Liver (tissue), 9 donors: ENCODE data around the gene TLE3. TPM values are rescaled to one million over a fixed set of nuclear protein-coding genes. Genes with fewer than 3 reads are reported as not detected.
A peak's percentile ranks its signal among the peaks of the same experiment; 100 is the strongest.

Experiments
- DNase-seq: peaks from one replicate; pipeline ENCODE4 v3.0.0-alpha.2; 2017; ENCODE audit warnings: low spot score
- H3K27ac ChIP-seq, 2 donors: one replicate each; pipeline ENCODE4 v1.7.0; 2013; ENCODE audit warnings: inconsistent platforms in 2 of 2, low read length in 2 of 2, control low read depth in 1 of 2, low read depth in 1 of 2, mild to moderate bottlenecking in 1 of 2
- H3K27me3 ChIP-seq, 4 donors: one replicate each; pipeline versions ENCODE4 v1.6.1 to v1.7.0; 2013; ENCODE audit warnings: low read length in 3 of 4, inconsistent platforms in 1 of 4, mild to moderate bottlenecking in 1 of 4, moderate library complexity in 1 of 4; ENCODE audit not compliant: control insufficient read depth in 4 of 4, insufficient read depth in 4 of 4
- H3K36me3 ChIP-seq, 4 donors: one replicate each; pipeline versions ENCODE4 v1.6.1 to v1.7.0; 2013; ENCODE audit warnings: low read length in 3 of 4, mild to moderate bottlenecking in 3 of 4, low read depth in 1 of 4, moderate library complexity in 1 of 4; ENCODE audit not compliant: control insufficient read depth in 4 of 4, insufficient read depth in 3 of 4
- H3K4me1 ChIP-seq, 4 donors: one replicate each; pipeline versions ENCODE4 v1.6.1 to v1.7.0; 2013; ENCODE audit warnings: low read length in 3 of 4, mild to moderate bottlenecking in 3 of 4, moderate library complexity in 1 of 4; ENCODE audit not compliant: control insufficient read depth in 4 of 4, insufficient read depth in 4 of 4
- H3K4me3 ChIP-seq, 3 donors: one replicate each; pipeline versions ENCODE4 v1.6.1 to v1.7.0; 2013; ENCODE audit warnings: low read length in 3 of 3, control low read depth in 1 of 3, low read depth in 1 of 3, mild to moderate bottlenecking in 1 of 3
- H3K9ac ChIP-seq, 2 donors: one replicate each; pipeline ENCODE4 v1.7.0; 2013; ENCODE audit warnings: low read length in 2 of 2, mild to moderate bottlenecking in 2 of 2, moderate library complexity in 2 of 2, control low read depth in 1 of 2, low read depth in 1 of 2
- H3K9me3 ChIP-seq, 4 donors: one replicate each; pipeline versions ENCODE4 v1.6.1 to v1.7.0; 2013; ENCODE audit warnings: low read length in 3 of 4; ENCODE audit not compliant: control insufficient read depth in 4 of 4
- CTCF ChIP-seq: fragments of 150-350 bp; IDR thresholded peaks from 2 replicates; pipeline ENCODE4 v1.5.1; 2017; ENCODE audit warnings: improper control_type of control experiment, low read depth, low read length; ENCODE audit not compliant: missing input control
- EGR1 ChIP-seq, 2 donors: IDR thresholded peaks; 2 replicates each; pipeline ENCODE4 v1.6.1; 2016 to 2018; ENCODE audit warnings: antibody characterized with exemption in 2 of 2, low read depth in 2 of 2
- FOXA1 ChIP-seq: IDR thresholded peaks from 2 replicates; pipeline ENCODE4 v1.6.1; 2016; ENCODE audit warnings: antibody characterized with exemption
- FOXA2 ChIP-seq: IDR thresholded peaks from 2 replicates; pipeline ENCODE4 v1.6.1; 2016; ENCODE audit warnings: antibody characterized with exemption
- GABPA ChIP-seq, 2 donors: IDR thresholded peaks in 1 of 2; conservative IDR thresholded peaks in 1 of 2; 2 replicates each; pipeline ENCODE4 v1.6.1; 2016; ENCODE audit warnings: antibody characterized with exemption in 2 of 2, mild to moderate bottlenecking in 1 of 2, moderate library complexity in 1 of 2
- HNF4A ChIP-seq, 2 donors: conservative IDR thresholded peaks; 2 replicates each; pipeline ENCODE4 v1.6.1; 2016; ENCODE audit warnings: antibody characterized with exemption in 2 of 2, mild to moderate bottlenecking in 2 of 2
- HNF4G ChIP-seq: IDR thresholded peaks from 2 replicates; pipeline ENCODE4 v1.6.1; 2016; ENCODE audit warnings: antibody characterized with exemption
- JUND ChIP-seq, 2 donors: IDR thresholded peaks; 2 replicates each; pipeline ENCODE4 v1.6.1; 2016; ENCODE audit warnings: antibody characterized with exemption in 2 of 2
- MAX ChIP-seq: IDR thresholded peaks from 2 replicates; pipeline ENCODE4 v1.6.1; 2016; ENCODE audit warnings: antibody characterized with exemption
- RAD21 ChIP-seq, 2 donors: IDR thresholded peaks; 2 replicates each; pipeline ENCODE4 v1.6.1; 2016; ENCODE audit warnings: antibody characterized with exemption in 2 of 2, mild to moderate bottlenecking in 2 of 2
- REST ChIP-seq: IDR thresholded peaks from 2 replicates; pipeline ENCODE4 v1.6.1; 2016; ENCODE audit warnings: antibody characterized with exemption, mild to moderate bottlenecking
- RXRA ChIP-seq, 2 donors: IDR thresholded peaks; 2 replicates each; pipeline ENCODE4 v1.6.1; 2017 to 2018; ENCODE audit warnings: antibody characterized with exemption in 2 of 2, mild to moderate bottlenecking in 1 of 2
- SP1 ChIP-seq: IDR thresholded peaks from 2 replicates; pipeline ENCODE4 v1.6.1; 2018; ENCODE audit warnings: antibody characterized with exemption, mild to moderate bottlenecking
- TAF1 ChIP-seq: conservative IDR thresholded peaks from 2 replicates; pipeline ENCODE4 v1.6.1; 2016; ENCODE audit warnings: antibody characterized with exemption, mild to moderate bottlenecking
- YY1 ChIP-seq: IDR thresholded peaks from 2 replicates; pipeline ENCODE4 v1.6.1; 2016; ENCODE audit warnings: antibody characterized with exemption, mild to moderate bottlenecking
- ZBTB33 ChIP-seq: IDR thresholded peaks from 2 replicates; pipeline ENCODE4 v1.6.1; 2016; ENCODE audit warnings: antibody characterized with exemption
- WGBS: extraction: QIAGEN DNeasy Blood & Tissue Kit; methylation state at CpG from one replicate; pipeline ENCODE4 v1.1.7; 2013; 5-methylcytosine and 5-hydroxymethylcytosine counted together
- polyA plus RNA-seq, 2 donors: library from polyadenylated mRNA; stranded (reverse) in 1 of 2; unstranded in 1 of 2; fragments of 200-250 nt in 1 of 2; fragments of >200 nt in 1 of 2; fragmentation: Nextera tagmentation in 1 of 2; extraction: Ambion mirVana in 1 of 2; gene quantifications; one replicate each; pipeline versions ENCODE4 v1.2.1 to v1.2.3, GENCODE V29; 2013 to 2015
- total RNA-seq, 2 donors: library from RNA; depleted of rRNA; stranded (reverse); fragments of >200 nt; gene quantifications; one replicate each; pipeline ENCODE4 v1.2.3, GENCODE V29; 2014
- donor health status: healthy.
- donor health status: healthy.
- donor health status: healthy.
- donor health status: healthy.
- donor health status: healthy.

TLE3 gene
- total and polyA plus RNA-seq, 4 donors, result 1.2 to 13.7 (median 8.5) TPM

- peak overlapping the region; percentile 85 to 94 (median 90) for H3K4me3 ChIP-seq
- no peaks in the 10 kb centered on the region for H3K27me3 ChIP-seq
- WGBS, result 2% methylated on average over 75 of the region's 75 CpGs
- peaks cover 24 to 63% (median 49%) of the 10 kb centered on the region in 4 donors for H3K4me1 ChIP-seq
- peak overlapping the region; percentile 94 to 98 for H3K27ac ChIP-seq
- H3K9ac ChIP-seq, result peak overlapping the region; percentile 35 to 82
- H3K9me3 ChIP-seq, result no peaks in the 10 kb centered on the region
- no peaks in the 10 kb centered on the region for H3K36me3 ChIP-seq
- DNase-seq, result no peak
- TF ChIP-seq RAD21 (IDR thresholded peaks at IDR 0.05) (peak in 1 of 2 donors; percentile 12), EGR1 (IDR thresholded peaks at IDR 0.05; ENCODE audit: low read depth in 2 of 2) (peak in 1 of 2 donors; percentile 29), RXRA (IDR thresholded peaks at IDR 0.05) (no peak)
Observed at GRCh38 chr15:70096215-70097062, 1.3 kb downstream of the TLE3 start.

- DNase-seq, result no peak
- TF ChIP-seq HNF4A (conservative IDR thresholded peaks at IDR 0.05) (no peak), JUND (IDR thresholded peaks at IDR 0.05) (no peak)
- Histone ChIP-seq H3K27me3 (no peaks in the 10 kb centered on the region), H3K4me1 (peaks cover 26 to 66% (median 47%) of the 10 kb centered on the region in 4 donors), H3K4me3 (peak overlapping the region; percentile 85 to 94 (median 90)), H3K27ac (peak overlapping the region in 1 of 2 donors; percentile 94), H3K36me3 (peaks cover 0 to 2% (median 0%) of the 10 kb centered on the region in 4 donors), H3K9ac (peak overlapping the region in 1 of 2 donors; percentile 73), H3K9me3 (no peaks in the 10 kb centered on the region)
- WGBS, result 21% methylated on average over 66 of the region's 66 CpGs
Observed at GRCh38 chr15:70095408-70096214, 2.1 kb downstream of the TLE3 start.

- peaks cover 0 to 8% (median 0%) of the 10 kb centered on the region in 4 donors for H3K36me3 ChIP-seq
- no peak for DNase-seq
- WGBS, result 73% methylated on average over 8 of the region's 8 CpGs
- H3K27ac ChIP-seq, result no peak overlapping the region
- no peaks in the 10 kb centered on the region for H3K9me3 ChIP-seq
- peak overlapping the region; percentile 76 to 90 (median 85) for H3K4me3 ChIP-seq
- peaks cover 22 to 61% (median 43%) of the 10 kb centered on the region in 4 donors for H3K4me1 ChIP-seq
- H3K9ac ChIP-seq, result peak overlapping the region in 1 of 2 donors; percentile 61
- H3K27me3 ChIP-seq, result no peaks in the 10 kb centered on the region
- TF ChIP-seq HNF4A (conservative IDR thresholded peaks at IDR 0.05), result no peak
- TF ChIP-seq JUND (IDR thresholded peaks at IDR 0.05), result no peak
- no peak for TF ChIP-seq FOXA1
- TF ChIP-seq CTCF, result no peak
- TF ChIP-seq ZBTB33, result no peak
- TF ChIP-seq FOXA2, result no peak
- no peak for TF ChIP-seq RAD21 (IDR thresholded peaks at IDR 0.05)
- TF ChIP-seq MAX, result no peak
- no peak for TF ChIP-seq GABPA (IDR thresholded peaks at IDR 0.05 in 1 of 2, conservative IDR thresholded peaks at IDR 0.05 in 1 of 2)
- no peak for TF ChIP-seq YY1
- TF ChIP-seq SP1, result no peak
- TF ChIP-seq TAF1, result no peak
- TF ChIP-seq HNF4G, result no peak
- no peak for TF ChIP-seq REST
- TF ChIP-seq EGR1 (IDR thresholded peaks at IDR 0.05; ENCODE audit: low read depth in 2 of 2), result no peak
Observed at GRCh38 chr15:70094690-70095311, 2.9 kb downstream of the TLE3 start.
